Esophagus muscularis mucosa (tissue), 4 donors: ENCODE data around the gene IL32. TPM values are rescaled to one million over a fixed set of nuclear protein-coding genes. Genes with fewer than 3 reads are reported as not detected.
A peak's percentile ranks its signal among the peaks of the same experiment; 100 is the strongest.
"Not testable (repeated sequence)": the region's sequence is repeated elsewhere in the genome, so short reads cannot be mapped to it uniquely, and the experiment has no call there.

Experiments
- DNase-seq: peaks from one replicate; pipeline ENCODE4 v3.0.0-alpha.2; 2017; ENCODE audit errors: extremely low spot score
- H3K27ac ChIP-seq, 4 donors: fragments of 200-600 bp; sonication (generic); replicated peaks in 1 of 4; 1 replicate in 3 of 4; 2 replicates in 1 of 4; pipeline ENCODE4 v1.5.1; 2016 to 2019; ENCODE audit warnings: mild to moderate bottlenecking in 1 of 4
- H3K27me3 ChIP-seq, 4 donors: fragments of 200-600 bp; sonication (generic); one replicate each; pipeline versions ENCODE4 v1.5.1 to v1.6.0; 2016 to 2019
- H3K36me3 ChIP-seq, 4 donors: fragments of 200-600 bp; sonication (generic); one replicate each; pipeline ENCODE4 v1.5.1; 2016 to 2019
- H3K4me1 ChIP-seq, 4 donors: fragments of 200-600 bp; sonication (generic); one replicate each; pipeline ENCODE4 v1.5.1; 2016 to 2019
- H3K4me3 ChIP-seq, 4 donors: fragments of 200-600 bp; sonication (generic); 1 replicate in 2 of 4; 2 replicates in 2 of 4; pipeline ENCODE4 v1.5.1; 2016 to 2019; ENCODE audit warnings: mild to moderate bottlenecking in 4 of 4, moderate library complexity in 1 of 4
- H3K9me3 ChIP-seq, 4 donors: fragments of 200-600 bp; sonication (generic); 1 replicate in 3 of 4; 2 replicates in 1 of 4; pipeline ENCODE4 v1.5.1; 2016 to 2019
- CTCF ChIP-seq, 3 experiments: fragments of 200-600 bp in 2 of 3; fragments of 450-650 bp in 1 of 3; sonication (generic) in 2 of 3; IDR thresholded peaks; one replicate each; pipeline ENCODE4 v1.5.1; 2017 to 2019; ENCODE audit warnings: antibody characterized with exemption in 3 of 3, mild to moderate bottlenecking in 2 of 3, moderate library complexity in 1 of 3
- EP300 ChIP-seq: sonication (generic); formaldehyde crosslinking; IDR thresholded peaks from one replicate; pipeline ENCODE4 v1.6.1; 2017; ENCODE audit warnings: antibody characterized with exemption
- POLR2A ChIP-seq: fragments of 450-650 bp; IDR thresholded peaks from one replicate; pipeline ENCODE4 v1.6.1; 2017; ENCODE audit warnings: antibody characterized with exemption, moderate library complexity, mild to moderate bottlenecking, low read depth
- POLR2AphosphoS5 ChIP-seq, 2 donors: sonication (generic); formaldehyde crosslinking; IDR thresholded peaks; one replicate each; pipeline ENCODE4 v1.6.1; 2017; ENCODE audit warnings: antibody characterized with exemption in 2 of 2
- WGBS: methylation state at CpG from one replicate; pipeline ENCODE4 v1.1.5; 2018; 5-methylcytosine and 5-hydroxymethylcytosine counted together
- intact Hi-C: fragments of 100-400 bp; cut with DNase I; formaldehyde crosslinking; loops from one replicate; pipeline ENCODE4 v1.15.1; 2023
- total RNA-seq, 4 donors: library from RNA; depleted of rRNA; stranded (reverse); fragments of >200 nt; gene quantifications; one replicate each; pipeline versions ENCODE4 v1.1.0 to v1.2.1, GENCODE V29; 2016

IL32 gene
- total RNA-seq, 4 donors from 2014 or later = 13.7 to 40.8 (median 31.2) TPM

GRCh38 chr16:3063625-3064386, 1.6 kb upstream of the IL32 start:
- no peak overlapping the region for H3K27ac ChIP-seq
- no peak overlapping the region for H3K4me3 ChIP-seq
- intact Hi-C loops = no loop called here
- peaks cover 0 to 4% (median 0%) of the 10 kb centered on the region in 4 donors for H3K27me3 ChIP-seq
- 91% methylated on average over 8 of the region's 8 CpGs for WGBS
- DNase-seq = no peak
- TF ChIP-seq CTCF (IDR thresholded peaks at IDR 0.05) (no peak), POLR2A (no peak), EP300 (no peak), POLR2AphosphoS5 (IDR thresholded peaks at IDR 0.05) (no peak)
- peaks cover 0 to 13% (median 0%) of the 10 kb centered on the region in 4 donors for H3K36me3 ChIP-seq
- no peaks in the 10 kb centered on the region for H3K9me3 ChIP-seq
- H3K4me1 ChIP-seq = peaks cover 22 to 39% (median 38%) of the 10 kb centered on the region in 4 donors

- intact Hi-C loops = no loop called here
- DNase-seq = no peak
- Histone ChIP-seq H3K4me1 (peaks cover 8 to 27% (median 24%) of the 10 kb centered on the region in 4 donors), H3K27me3 (no peaks in the 10 kb centered on the region), H3K9me3 (no peaks in the 10 kb centered on the region), H3K27ac (peak overlapping the region; percentile 56 to 68 (median 64)), H3K36me3 (peaks cover 0 to 21% (median 2%) of the 10 kb centered on the region in 4 donors), H3K4me3 (peak overlapping the region; percentile 43 to 54 (median 44))
- WGBS = 78% methylated on average over 18 of the region's 26 CpGs
- no peak for TF ChIP-seq EP300
- TF ChIP-seq CTCF (IDR thresholded peaks at IDR 0.05) = no peak
- TF ChIP-seq POLR2A = no peak
These were observed 451 bp downstream of the IL32 start for GRCh38 chr16:3065742-3066439.

GRCh38 chr16:3066440-3066748, 954 bp downstream of the IL32 start:
- no CpG with 5 or more reads among the region's 7 CpGs for WGBS
- DNase-seq = no peak
- Histone ChIP-seq H3K36me3 (peaks cover 0 to 21% (median 2%) of the 10 kb centered on the region in 4 donors), H3K4me1 (peaks cover 8 to 27% (median 24%) of the 10 kb centered on the region in 4 donors), H3K9me3 (no peaks in the 10 kb centered on the region), H3K27ac (peak overlapping the region in 2 of 4 donors; percentile 56 to 65), H3K4me3 (peak overlapping the region; percentile 43 to 54 (median 44)), H3K27me3 (no peaks in the 10 kb centered on the region)
- intact Hi-C loops = no loop called here
- no peak for TF ChIP-seq EP300
- TF ChIP-seq POLR2AphosphoS5 (IDR thresholded peaks at IDR 0.05) = no peak
- no peak for TF ChIP-seq POLR2A
- TF ChIP-seq CTCF (IDR thresholded peaks at IDR 0.05) = no peak

- no peak for DNase-seq
- intact Hi-C loops = no loop called here
- H3K4me3 ChIP-seq = no peak overlapping the region
- H3K9me3 ChIP-seq = no peaks in the 10 kb centered on the region
- peaks cover 0 to 21% (median 2%) of the 10 kb centered on the region in 4 donors for H3K36me3 ChIP-seq
- peaks cover 8 to 27% (median 24%) of the 10 kb centered on the region in 4 donors for H3K4me1 ChIP-seq
- WGBS = 71% methylated on average over 3 of the region's 4 CpGs
- TF ChIP-seq CTCF (IDR thresholded peaks at IDR 0.05) = no peak
- H3K27me3 ChIP-seq = no peaks in the 10 kb centered on the region
- no peak overlapping the region for H3K27ac ChIP-seq
These were observed 3.0 kb downstream of the IL32 start for GRCh38 chr16:3068487-3068886.

GRCh38 chr16:3069146-3069545, 3.7 kb downstream of the IL32 start:
- H3K9me3 ChIP-seq, H3K27ac ChIP-seq, H3K4me3 ChIP-seq, H3K27me3 ChIP-seq, intact Hi-C loops, DNase-seq: not testable (repeated sequence)
- Histone ChIP-seq H3K36me3 (peaks cover 0 to 21% (median 2%) of the 10 kb centered on the region in 4 donors), H3K4me1 (peaks cover 8 to 27% (median 24%) of the 10 kb centered on the region in 4 donors)
- WGBS = 82% methylated on average over 10 of the region's 11 CpGs
